Measurements from ENCODE around the gene PMIS2. TPM values are rescaled to one million over a fixed set of nuclear protein-coding genes. Genes with fewer than 3 reads are reported as not detected.
A peak's percentile ranks its signal among the peaks of the same experiment; 100 is the strongest.

PMIS2 gene
- total RNA-seq, 1 donor from 2014 or later: not detected

GRCh38 chr19:35545855-35546381, 40.1 kb upstream of the PMIS2 start:
- Mint-ChIP-seq H3K27me3 (ENCODE audit: low read depth, unreplicated experiment) (no peaks in the 10 kb centered on the region), H3K9me3 (ENCODE audit: unreplicated experiment) (no peaks in the 10 kb centered on the region), H3K4me1 (ENCODE audit: low read depth, unreplicated experiment) (peaks cover 8% of the 10 kb centered on the region), H3K36me3 (ENCODE audit: low read depth, unreplicated experiment) (peaks cover 26% of the 10 kb centered on the region), H3K4me3 (ENCODE audit: unreplicated experiment) (peak overlapping the region; percentile 90), H3K27ac (ENCODE audit: unreplicated experiment) (peak overlapping the region; percentile 79)
- peaks cover 15% of the 10 kb centered on the region for H3K4me1 ChIP-seq (ENCODE audit: insufficient read depth, low read length)
- peaks cover 21% of the 10 kb centered on the region for H4K20me1 ChIP-seq (ENCODE audit: insufficient read depth, low read length)
- H3K9ac ChIP-seq (ENCODE audit: low read length): peak overlapping the region; percentile 95
- no peak for TF ChIP-seq EZH2 (IDR thresholded peaks at IDR 0.05; ENCODE audit: insufficient read depth, low read length)
- TF ChIP-seq, protein P1, sequence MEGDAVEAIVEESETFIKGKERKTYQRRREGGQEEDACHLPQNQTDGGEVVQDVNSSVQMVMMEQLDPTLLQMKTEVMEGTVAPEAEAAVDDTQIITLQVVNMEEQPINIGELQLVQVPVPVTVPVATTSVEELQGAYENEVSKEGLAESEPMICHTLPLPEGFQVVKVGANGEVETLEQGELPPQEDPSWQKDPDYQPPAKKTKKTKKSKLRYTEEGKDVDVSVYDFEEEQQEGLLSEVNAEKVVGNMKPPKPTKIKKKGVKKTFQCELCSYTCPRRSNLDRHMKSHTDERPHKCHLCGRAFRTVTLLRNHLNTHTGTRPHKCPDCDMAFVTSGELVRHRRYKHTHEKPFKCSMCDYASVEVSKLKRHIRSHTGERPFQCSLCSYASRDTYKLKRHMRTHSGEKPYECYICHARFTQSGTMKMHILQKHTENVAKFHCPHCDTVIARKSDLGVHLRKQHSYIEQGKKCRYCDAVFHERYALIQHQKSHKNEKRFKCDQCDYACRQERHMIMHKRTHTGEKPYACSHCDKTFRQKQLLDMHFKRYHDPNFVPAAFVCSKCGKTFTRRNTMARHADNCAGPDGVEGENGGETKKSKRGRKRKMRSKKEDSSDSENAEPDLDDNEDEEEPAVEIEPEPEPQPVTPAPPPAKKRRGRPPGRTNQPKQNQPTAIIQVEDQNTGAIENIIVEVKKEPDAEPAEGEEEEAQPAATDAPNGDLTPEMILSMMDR (IDR thresholded peaks at IDR 0.05; ENCODE audit: insufficient read depth, low read depth, low read length): no peak
- H3K9me3 ChIP-seq (ENCODE audit: insufficient read depth, low read depth, low read length): no peaks in the 10 kb centered on the region
- FAIRE-seq (no peak), DNase-seq (ENCODE audit: low read depth) (no peak)
- H3K27me3 ChIP-seq (ENCODE audit: insufficient read depth, low read length): no peaks in the 10 kb centered on the region
- H3K4me3 ChIP-seq (ENCODE audit: insufficient read depth, low read depth, low read length): peak overlapping the region; percentile 88
- H3K27ac ChIP-seq (ENCODE audit: low read depth, low read length): peak overlapping the region; percentile 88
- peak overlapping the region; percentile 90 for H2AFZ ChIP-seq (ENCODE audit: low read depth, low read length)
- H3K4me2 ChIP-seq (ENCODE audit: low read length): peak overlapping the region; percentile 98
- peaks cover 39% of the 10 kb centered on the region for H3K79me2 ChIP-seq (ENCODE audit: insufficient read depth, low read length)
- H3K36me3 ChIP-seq (ENCODE audit: insufficient read depth, low read length): no peaks in the 10 kb centered on the region

DNA sequence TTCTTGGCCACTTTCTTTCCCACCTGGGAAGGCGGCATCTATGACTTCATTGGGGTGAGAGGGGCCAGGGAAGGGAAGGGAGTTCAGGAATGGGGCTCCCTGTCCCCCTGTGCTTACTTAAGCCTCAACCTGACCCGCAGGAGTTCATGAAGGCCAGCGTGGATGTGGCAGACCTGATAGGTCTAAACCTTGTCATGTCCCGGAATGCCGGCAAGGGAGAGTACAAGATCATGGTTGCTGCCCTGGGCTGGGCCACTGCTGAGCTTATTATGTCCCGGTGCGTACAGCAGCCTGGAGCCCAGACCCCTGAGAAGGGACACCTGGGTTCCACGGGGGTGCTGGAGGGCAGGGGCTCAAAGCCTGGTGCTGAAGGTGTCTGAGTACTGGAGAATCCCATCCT, 39.4 kb upstream of the PMIS2 start:
- Histone ChIP-seq H3K36me3 (ENCODE audit: insufficient read depth, low read length) (no peaks in the 10 kb centered on the region), H3K4me2 (ENCODE audit: low read length) (peak overlapping the region; percentile 98), H3K9me3 (ENCODE audit: insufficient read depth, low read depth, low read length) (no peaks in the 10 kb centered on the region), H3K79me2 (ENCODE audit: insufficient read depth, low read length) (peaks cover 39% of the 10 kb centered on the region), H3K27ac (ENCODE audit: low read depth, low read length) (no peak overlapping the region), H2AFZ (ENCODE audit: low read depth, low read length) (no peak overlapping the region), H3K4me1 (ENCODE audit: insufficient read depth, low read length) (peaks cover 15% of the 10 kb centered on the region), H3K9ac (ENCODE audit: low read length) (peak overlapping the region; percentile 95), H3K4me3 (ENCODE audit: insufficient read depth, low read depth, low read length) (peak overlapping the region; percentile 88), H3K27me3 (ENCODE audit: insufficient read depth, low read length) (no peaks in the 10 kb centered on the region), H4K20me1 (ENCODE audit: insufficient read depth, low read length) (peaks cover 21% of the 10 kb centered on the region)
- FAIRE-seq (no peak), DNase-seq (ENCODE audit: low read depth) (no peak)
- no peak for TF ChIP-seq EZH2 (IDR thresholded peaks at IDR 0.05; ENCODE audit: insufficient read depth, low read length)
- TF ChIP-seq, protein P1 (IDR thresholded peaks at IDR 0.05; ENCODE audit: insufficient read depth, low read depth, low read length): no peak
- peaks cover 8% of the 10 kb centered on the region for H3K4me1 Mint-ChIP-seq (ENCODE audit: low read depth, unreplicated experiment)
- peak overlapping the region; percentile 79 for H3K27ac Mint-ChIP-seq (ENCODE audit: unreplicated experiment)
- H3K4me3 Mint-ChIP-seq (ENCODE audit: unreplicated experiment): peak overlapping the region; percentile 90
- H3K27me3 Mint-ChIP-seq (ENCODE audit: low read depth, unreplicated experiment): no peaks in the 10 kb centered on the region
- peaks cover 27% of the 10 kb centered on the region for H3K36me3 Mint-ChIP-seq (ENCODE audit: low read depth, unreplicated experiment)
- no peaks in the 10 kb centered on the region for H3K9me3 Mint-ChIP-seq (ENCODE audit: unreplicated experiment)

- no peak overlapping the region for H3K27ac Mint-ChIP-seq (ENCODE audit: unreplicated experiment)
Measured at GRCh38 chr19:35549174-35549788, 36.7 kb upstream of the PMIS2 start.

More at GRCh38 chr19:35549174-35549788, 36.7 kb upstream of the PMIS2 start:
- Histone ChIP-seq H3K4me3 (ENCODE audit: insufficient read depth, low read depth, low read length) (no peak overlapping the region), H3K4me1 (ENCODE audit: insufficient read depth, low read length) (peaks cover 15% of the 10 kb centered on the region), H3K27me3 (ENCODE audit: insufficient read depth, low read length) (no peaks in the 10 kb centered on the region), H3K9me3 (ENCODE audit: insufficient read depth, low read depth, low read length) (no peaks in the 10 kb centered on the region), H3K4me2 (ENCODE audit: low read length) (no peak overlapping the region), H2AFZ (ENCODE audit: low read depth, low read length) (no peak overlapping the region), H3K9ac (ENCODE audit: low read length) (no peak overlapping the region), H4K20me1 (ENCODE audit: insufficient read depth, low read length) (peaks cover 21% of the 10 kb centered on the region), H3K79me2 (ENCODE audit: insufficient read depth, low read length) (peaks cover 32% of the 10 kb centered on the region), H3K36me3 (ENCODE audit: insufficient read depth, low read length) (no peaks in the 10 kb centered on the region), H3K27ac (ENCODE audit: low read depth, low read length) (no peak overlapping the region)
- H3K4me3 Mint-ChIP-seq (ENCODE audit: unreplicated experiment): peak overlapping the region; percentile 4
- H3K36me3 Mint-ChIP-seq (ENCODE audit: low read depth, unreplicated experiment): peaks cover 17% of the 10 kb centered on the region
- no peak for DNase-seq (ENCODE audit: low read depth)
- no peak for TF ChIP-seq EZH2 (IDR thresholded peaks at IDR 0.05; ENCODE audit: insufficient read depth, low read length)
- TF ChIP-seq, protein P1 (IDR thresholded peaks at IDR 0.05; ENCODE audit: insufficient read depth, low read depth, low read length): peak; percentile 67
- no peaks in the 10 kb centered on the region for H3K9me3 Mint-ChIP-seq (ENCODE audit: unreplicated experiment)
- FAIRE-seq: no peak
- peaks cover 6% of the 10 kb centered on the region for H3K4me1 Mint-ChIP-seq (ENCODE audit: low read depth, unreplicated experiment)
- peaks cover 17% of the 10 kb centered on the region for H3K27me3 Mint-ChIP-seq (ENCODE audit: low read depth, unreplicated experiment)
